Osteocyte (in vitro differentiated cells): Measurements from ENCODE around the gene AVP. TPM values are rescaled to one million over a fixed set of nuclear protein-coding genes. Genes with fewer than 3 reads are reported as not detected.

Experiments
- DNase-seq: peaks from one replicate; pipeline ENCODE4 v3.0.0; 2021; ENCODE audit warnings: mixed read lengths; ENCODE audit not compliant: unreplicated experiment; ENCODE audit errors: extremely low spot score
- H3K27ac Mint-ChIP-seq: one replicate; pipeline ENCODE4 v1.8.0; 2021; ENCODE audit warnings: mild to moderate bottlenecking, mixed read lengths; ENCODE audit not compliant: unreplicated experiment
- H3K27me3 Mint-ChIP-seq: one replicate; pipeline ENCODE4 v1.8.0; 2021; ENCODE audit warnings: mixed read lengths; ENCODE audit not compliant: unreplicated experiment
- H3K36me3 Mint-ChIP-seq: one replicate; pipeline ENCODE4 v1.8.0; 2021; ENCODE audit warnings: mixed read lengths; ENCODE audit not compliant: unreplicated experiment
- H3K4me1 Mint-ChIP-seq: one replicate; pipeline ENCODE4 v1.8.0; 2021; ENCODE audit warnings: mixed read lengths; ENCODE audit not compliant: unreplicated experiment
- H3K4me3 Mint-ChIP-seq: one replicate; pipeline ENCODE4 v1.8.0; 2021; ENCODE audit warnings: mild to moderate bottlenecking, moderate library complexity, mixed read lengths; ENCODE audit not compliant: unreplicated experiment
- H3K9me3 Mint-ChIP-seq: one replicate; pipeline ENCODE4 v1.8.0; 2021; ENCODE audit warnings: mixed read lengths; ENCODE audit not compliant: unreplicated experiment
- total RNA-seq: library from RNA; stranded (reverse); gene quantifications from 2 replicates; pipeline ENCODE4 v1.2.1, GENCODE V29; 2021
- TF ChIP-seq, protein P1 (sequence below): fragments of 200-600 bp; sonication (generic); IDR thresholded peaks from 2 replicates; pipeline ENCODE4 v1.5.0; 2021; ENCODE audit warnings: antibody characterized with exemption, mild to moderate bottlenecking, moderate library complexity

Gene AVP
- total RNA-seq, 1 donor from 2014 or later, result not detected

DNA sequence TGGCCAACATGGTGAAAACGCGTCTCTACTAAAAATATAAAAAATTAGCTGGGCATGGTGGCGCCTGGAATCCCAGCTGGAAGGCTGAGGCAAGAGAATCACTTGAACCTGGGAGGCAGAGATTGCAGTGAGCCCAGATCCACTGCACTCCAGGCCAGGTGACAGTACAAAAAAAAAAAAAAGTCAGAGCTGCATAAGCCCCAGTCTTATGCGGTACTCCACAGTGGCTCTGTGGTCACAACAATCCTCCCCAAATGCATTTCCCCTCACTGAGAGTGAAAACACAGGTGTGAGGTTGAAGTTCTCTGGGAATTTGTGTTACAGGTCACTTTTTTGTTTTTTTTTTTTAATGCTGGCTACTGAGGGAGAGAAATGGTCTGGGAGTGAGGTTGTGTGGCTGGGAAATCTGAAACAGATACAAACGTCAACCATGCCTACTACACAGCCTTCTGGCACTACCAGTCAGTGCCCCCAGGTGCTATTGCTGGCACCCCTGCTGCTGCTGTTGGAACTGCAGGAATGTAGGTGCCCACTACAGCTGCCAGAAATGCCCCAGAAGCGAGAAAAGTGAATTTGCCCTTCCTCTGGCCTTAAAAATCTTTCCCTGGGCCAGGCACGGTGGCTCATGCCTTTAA lies 33.0 kb downstream of the AVP start:
- Mint-ChIP-seq H3K4me3 (no peak overlapping the region), H3K4me1 (peaks cover 6% of the 10 kb centered on the region), H3K9me3 (no peaks in the 10 kb centered on the region), H3K27ac (no peak overlapping the region), H3K36me3 (peaks cover 16% of the 10 kb centered on the region), H3K27me3 (no peaks in the 10 kb centered on the region)
- TF ChIP-seq, protein P1, sequence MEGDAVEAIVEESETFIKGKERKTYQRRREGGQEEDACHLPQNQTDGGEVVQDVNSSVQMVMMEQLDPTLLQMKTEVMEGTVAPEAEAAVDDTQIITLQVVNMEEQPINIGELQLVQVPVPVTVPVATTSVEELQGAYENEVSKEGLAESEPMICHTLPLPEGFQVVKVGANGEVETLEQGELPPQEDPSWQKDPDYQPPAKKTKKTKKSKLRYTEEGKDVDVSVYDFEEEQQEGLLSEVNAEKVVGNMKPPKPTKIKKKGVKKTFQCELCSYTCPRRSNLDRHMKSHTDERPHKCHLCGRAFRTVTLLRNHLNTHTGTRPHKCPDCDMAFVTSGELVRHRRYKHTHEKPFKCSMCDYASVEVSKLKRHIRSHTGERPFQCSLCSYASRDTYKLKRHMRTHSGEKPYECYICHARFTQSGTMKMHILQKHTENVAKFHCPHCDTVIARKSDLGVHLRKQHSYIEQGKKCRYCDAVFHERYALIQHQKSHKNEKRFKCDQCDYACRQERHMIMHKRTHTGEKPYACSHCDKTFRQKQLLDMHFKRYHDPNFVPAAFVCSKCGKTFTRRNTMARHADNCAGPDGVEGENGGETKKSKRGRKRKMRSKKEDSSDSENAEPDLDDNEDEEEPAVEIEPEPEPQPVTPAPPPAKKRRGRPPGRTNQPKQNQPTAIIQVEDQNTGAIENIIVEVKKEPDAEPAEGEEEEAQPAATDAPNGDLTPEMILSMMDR, result no peak
- no peak for DNase-seq

DNA sequence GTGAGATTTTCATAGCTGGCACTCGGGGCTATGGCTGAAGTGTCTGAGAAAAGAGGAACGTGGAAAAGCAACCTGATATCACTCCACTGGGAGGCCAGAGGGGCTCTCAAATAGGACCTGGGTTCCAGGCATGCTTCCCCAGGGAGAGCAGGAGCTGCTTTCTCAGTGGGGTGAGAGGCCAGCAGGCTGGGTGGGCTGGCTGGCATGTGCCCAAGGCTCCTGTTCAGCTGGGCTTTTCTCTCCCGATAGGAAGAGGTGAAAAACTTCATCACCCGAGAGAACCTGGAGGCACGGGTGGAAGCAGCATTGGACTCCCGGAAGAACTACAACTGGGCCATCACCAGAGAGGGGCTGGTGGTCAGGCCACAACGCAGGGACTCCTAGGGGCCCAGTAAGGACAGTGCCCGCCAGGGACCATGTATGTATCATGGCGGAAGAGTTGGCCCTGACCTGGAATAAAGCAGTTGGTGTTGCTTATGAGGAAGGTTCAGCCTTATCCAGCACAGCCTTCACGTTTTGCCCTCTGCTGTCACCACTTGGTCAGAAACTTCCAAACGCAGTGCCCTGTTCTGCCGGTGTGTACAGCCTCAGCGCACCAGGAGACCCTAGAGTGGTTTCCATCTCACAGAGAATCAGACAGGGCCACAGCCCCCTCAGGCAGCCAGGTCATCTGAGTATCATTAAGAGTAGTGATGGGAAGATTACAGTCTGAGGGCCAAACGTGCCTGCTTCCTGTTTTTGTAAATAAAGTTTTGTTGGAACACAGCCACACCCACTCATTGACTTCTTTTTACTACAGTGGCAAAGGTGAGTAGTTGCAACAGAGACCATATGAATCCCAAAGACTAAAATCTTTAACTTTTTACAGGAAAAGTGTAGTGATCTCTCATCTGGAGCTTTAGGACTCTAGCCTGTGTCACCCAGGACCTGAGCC lies 36.8 kb downstream of the AVP start:
- Mint-ChIP-seq H3K27me3 (no peaks in the 10 kb centered on the region), H3K4me3 (peak overlapping the region; percentile 87), H3K27ac (no peak overlapping the region), H3K36me3 (peaks cover 16% of the 10 kb centered on the region), H3K9me3 (no peaks in the 10 kb centered on the region), H3K4me1 (peaks cover 11% of the 10 kb centered on the region)
- TF ChIP-seq, protein P1, result no peak
- DNase-seq, result no peak

DNA sequence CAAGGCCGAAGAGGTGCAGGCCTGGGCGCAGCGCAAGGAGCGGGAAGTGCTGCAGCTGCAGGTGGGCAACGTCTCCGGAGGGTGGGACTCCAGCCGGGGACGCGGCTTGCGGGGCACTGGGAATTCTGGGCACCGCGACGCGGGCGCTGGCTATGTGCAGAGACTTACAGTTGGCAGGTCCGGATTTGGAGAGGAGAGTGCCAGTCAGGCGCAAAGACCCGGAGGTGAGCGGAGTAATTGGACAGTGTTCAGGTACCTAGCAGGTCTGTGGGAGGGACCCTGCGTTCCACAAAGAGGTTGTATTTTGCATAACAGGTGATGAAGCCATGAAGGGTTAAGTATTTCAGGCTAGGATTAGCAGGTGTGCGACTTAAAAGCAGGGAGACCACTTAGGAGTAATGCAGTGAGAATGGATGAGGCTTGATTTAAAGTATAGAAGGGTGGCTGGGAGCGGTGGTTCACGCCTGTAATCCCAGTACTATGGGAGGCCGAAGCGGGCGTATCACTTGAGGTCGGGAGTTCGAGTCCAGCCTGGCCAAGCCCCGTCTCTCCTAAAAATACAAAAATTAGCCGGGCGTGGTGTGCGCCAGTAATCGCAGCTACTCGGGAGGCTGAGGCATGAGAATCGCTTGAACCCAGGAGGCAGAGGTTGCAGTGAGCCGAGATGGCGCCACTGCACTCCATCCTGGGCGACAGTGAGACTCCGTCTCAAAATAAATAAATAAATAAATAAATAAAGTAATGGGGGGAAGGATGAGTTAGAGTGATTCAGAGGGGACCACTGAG lies 37.7 kb downstream of the AVP start:
- Mint-ChIP-seq H3K27ac (peak overlapping the region; percentile 65), H3K27me3 (no peaks in the 10 kb centered on the region), H3K4me1 (peaks cover 18% of the 10 kb centered on the region), H3K36me3 (peaks cover 16% of the 10 kb centered on the region), H3K4me3 (peak overlapping the region; percentile 87), H3K9me3 (no peaks in the 10 kb centered on the region)
- DNase-seq, result no peak
- TF ChIP-seq, protein P1, result no peak

DNA sequence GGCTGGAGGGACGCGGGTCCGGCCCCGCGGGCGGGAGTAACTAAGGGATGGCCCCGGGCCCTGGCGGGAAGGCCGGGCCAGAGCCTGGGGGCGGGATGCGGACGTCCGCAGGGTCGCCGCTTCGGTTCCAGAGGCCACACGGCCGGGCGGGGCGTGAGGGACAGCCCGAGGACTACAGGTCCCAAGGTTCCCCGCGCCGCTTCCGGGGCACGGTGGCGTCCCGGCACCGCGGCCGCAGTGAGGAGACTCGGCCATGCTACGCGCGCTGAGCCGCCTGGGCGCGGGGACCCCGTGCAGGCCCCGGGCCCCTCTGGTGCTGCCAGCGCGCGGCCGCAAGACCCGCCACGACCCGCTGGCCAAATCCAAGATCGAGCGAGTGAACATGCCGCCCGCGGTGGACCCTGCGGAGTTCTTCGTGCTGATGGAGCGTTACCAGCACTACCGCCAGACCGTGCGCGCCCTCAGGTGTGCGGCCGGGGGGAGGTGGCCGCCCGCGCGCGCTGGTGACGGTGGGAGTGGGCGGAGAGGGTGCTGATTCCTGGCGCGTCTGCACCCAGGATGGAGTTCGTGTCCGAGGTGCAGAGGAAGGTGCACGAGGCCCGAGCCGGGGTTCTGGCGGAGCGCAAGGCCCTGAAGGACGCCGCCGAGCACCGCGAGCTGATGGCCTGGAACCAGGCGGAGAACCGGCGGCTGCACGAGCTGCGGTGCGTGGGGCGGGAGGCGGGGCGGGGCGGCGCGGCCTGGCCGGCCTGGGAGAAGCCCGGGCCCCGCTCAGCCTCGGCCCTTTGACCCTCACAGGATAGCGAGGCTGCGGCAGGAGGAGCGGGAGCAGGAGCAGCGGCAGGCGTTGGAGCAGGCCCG lies 38.5 kb downstream of the AVP start, which contains the start of gene MRPS26:
MRPS26 (plus strand) TSS at position 237 of the 861 bp plus-strand sequence; CDS start at position 254, 17 bp downstream.
- TF ChIP-seq, protein P1, result no peak
- DNase-seq, result peak; percentile 92
- peak within 1 kb of the TSS; percentile 80 for H3K27ac Mint-ChIP-seq
- peaks cover 23% of the 10 kb centered on the region for H3K4me1 Mint-ChIP-seq
- no peaks in the 10 kb centered on the region for H3K27me3 Mint-ChIP-seq
- H3K4me3 Mint-ChIP-seq, result peak within 1 kb of the TSS; percentile 87
- H3K9me3 Mint-ChIP-seq, result no peaks in the 10 kb centered on the region
- peaks cover 16% of the 10 kb centered on the region for H3K36me3 Mint-ChIP-seq
